ENCODE measurements around the gene IDH2. TPM values are rescaled to one million over a fixed set of nuclear protein-coding genes. Genes with fewer than 3 reads are reported as not detected.

Gene IDH2
- total RNA-seq, 2 experiments from 2014 or later = 38.0 to 38.2 TPM

- H3K4me3 Mint-ChIP-seq = peak overlapping the region; percentile 68
- intact Hi-C loops (cut with DNase I, micrococcal nuclease) = no loop called here
- ATAC-seq (ENCODE audit: poor library complexity) = no peak
- DNase-seq = peak in 4 of 14 experiments; percentile 24 to 68 (median 52)
- peak overlapping the region; percentile 87 for H3K27ac Mint-ChIP-seq
- Histone ChIP-seq H3K4me1 (ENCODE audit: insufficient read depth, low read length) (peaks cover 70% of the 10 kb centered on the region), H3K4me3 (ENCODE audit: low read length) (no peak overlapping the region), H3K27ac (ENCODE audit: low read depth in 1 of 2, low read length in 2 of 2) (peak overlapping the region; percentile 12 to 86), H3K9me3 (ENCODE audit: control insufficient read depth in 1 of 2, insufficient read depth in 1 of 2, low read length in 2 of 2) (no peaks in the 10 kb centered on the region), H3K27me3 (ENCODE audit: control insufficient read depth in 1 of 2, insufficient read depth in 2 of 2, low read length in 2 of 2) (no peaks in the 10 kb centered on the region), H3K36me3 (ENCODE audit: insufficient read depth, low read length) (peaks cover 13% of the 10 kb centered on the region)
- peaks cover 67% of the 10 kb centered on the region for H3K4me1 Mint-ChIP-seq (ENCODE audit: low read depth)
- no peaks in the 10 kb centered on the region for H3K9me3 Mint-ChIP-seq
- POLR2A ChIA-PET = interaction anchor here (1.5 kb wide), 1 partner anchor 9 kb away, joined by 3 read pairs; no protein-coding TSS in a partner anchor
- CTCF ChIA-PET = no interaction called here
- peaks cover 12% of the 10 kb centered on the region for H3K36me3 Mint-ChIP-seq (ENCODE audit: low read depth)
- TF ChIP-seq CTCF (IDR thresholded peaks at IDR 0.05) = no peak
- H3K27me3 Mint-ChIP-seq = no peaks in the 10 kb centered on the region
Observed at GRCh38 chr15:90095521-90095959, 6.7 kb downstream of the IDH2 start.

- Histone ChIP-seq H3K27me3 (ENCODE audit: control insufficient read depth in 1 of 2, insufficient read depth in 2 of 2, low read length in 2 of 2) (no peaks in the 10 kb centered on the region), H3K36me3 (ENCODE audit: insufficient read depth, low read length) (peaks cover 53% of the 10 kb centered on the region), H3K27ac (ENCODE audit: low read depth in 1 of 2, low read length in 2 of 2) (no peak overlapping the region), H3K4me1 (ENCODE audit: insufficient read depth, low read length) (peaks cover 40% of the 10 kb centered on the region), H3K4me3 (ENCODE audit: low read length) (no peak overlapping the region), H3K9me3 (ENCODE audit: control insufficient read depth in 1 of 2, insufficient read depth in 1 of 2, low read length in 2 of 2) (no peaks in the 10 kb centered on the region)
- ATAC-seq (ENCODE audit: poor library complexity) = no peak
- peaks cover 34% of the 10 kb centered on the region for H3K4me1 Mint-ChIP-seq (ENCODE audit: low read depth)
- DNase-seq = no peak
- no peaks in the 10 kb centered on the region for H3K9me3 Mint-ChIP-seq
- no peaks in the 10 kb centered on the region for H3K27me3 Mint-ChIP-seq
- no peak overlapping the region for H3K4me3 Mint-ChIP-seq
- no peak for TF ChIP-seq CTCF (IDR thresholded peaks at IDR 0.05)
- intact Hi-C loops (cut with DNase I, micrococcal nuclease) = no loop called here
- ChIA-PET CTCF (interaction anchor here (0.5 to 1.1 kb wide), 2 partner anchors 13 to 15 kb away, joined by 3 read pairs; no protein-coding TSS in a partner anchor), POLR2A (no interaction called here)
- peak overlapping the region; percentile 27 for H3K27ac Mint-ChIP-seq
- peaks cover 42% of the 10 kb centered on the region for H3K36me3 Mint-ChIP-seq (ENCODE audit: low read depth)
Observed at GRCh38 chr15:90091156-90091931, 10.9 kb downstream of the IDH2 start.

- H3K4me1 ChIP-seq (ENCODE audit: insufficient read depth, low read length) = peaks cover 30% of the 10 kb centered on the region
- ChIA-PET POLR2A (no interaction called here), CTCF (no interaction called here)
- no peak for ATAC-seq (ENCODE audit: poor library complexity)
- H3K27me3 Mint-ChIP-seq = no peaks in the 10 kb centered on the region
- H3K4me3 Mint-ChIP-seq = no peak overlapping the region
- H3K36me3 ChIP-seq (ENCODE audit: insufficient read depth, low read length) = peaks cover 60% of the 10 kb centered on the region
- peaks cover 26% of the 10 kb centered on the region for H3K4me1 Mint-ChIP-seq (ENCODE audit: low read depth)
- peaks cover 50% of the 10 kb centered on the region for H3K36me3 Mint-ChIP-seq (ENCODE audit: low read depth)
- H3K9me3 ChIP-seq (ENCODE audit: control insufficient read depth in 1 of 2, insufficient read depth in 1 of 2, low read length in 2 of 2) = no peaks in the 10 kb centered on the region
- no peak for DNase-seq
- no peaks in the 10 kb centered on the region for H3K9me3 Mint-ChIP-seq
- intact Hi-C loops (cut with DNase I, micrococcal nuclease) = no loop called here
- H3K27me3 ChIP-seq (ENCODE audit: control insufficient read depth in 1 of 2, insufficient read depth in 2 of 2, low read length in 2 of 2) = no peaks in the 10 kb centered on the region
- H3K4me3 ChIP-seq (ENCODE audit: low read length) = no peak overlapping the region
- H3K27ac Mint-ChIP-seq = no peak overlapping the region
- H3K27ac ChIP-seq (ENCODE audit: low read depth in 1 of 2, low read length in 2 of 2) = no peak overlapping the region
- TF ChIP-seq CTCF (IDR thresholded peaks at IDR 0.05) = no peak
Observed at GRCh38 chr15:90090226-90090848, 11.9 kb downstream of the IDH2 start.
